IMR-90 (cell line): ENCODE results near the gene KLHDC7B. TPM values are rescaled to one million over a fixed set of nuclear protein-coding genes. Genes with fewer than 3 reads are reported as not detected.

ENCODE experiments used
- polyA plus RNA-seq, 3 experiments: library from polyadenylated mRNA; depleted of rRNA; stranded (reverse); fragments of >200 nt; gene quantifications; 2 replicates each; pipeline ENCODE4 v1.2.3, GENCODE V29; 2012; ENCODE audit warnings: low replicate concordance in 1 of 3
- total RNA-seq: library from RNA; depleted of rRNA; stranded (reverse); fragments of >200 nt; gene quantifications from 2 replicates; pipeline ENCODE4 v1.2.3, GENCODE V29; 2012; rRNA removed

Gene KLHDC7B
- total and polyA plus RNA-seq, 2 of the 4 experiments (the other 2 are of a cell fraction), result 0.05 TPM; not detected in 1

Other genes starting within 250 kb of the KLHDC7B start
- 73.1 and 84.7 TPM in 2 replicates for gene PLXNB2, start 238.3 kb upstream of the KLHDC7B start, total RNA-seq
- 202 and 220 TPM in 2 replicates for gene PLXNB2, start 238.3 kb upstream of the KLHDC7B start, polyA plus RNA-seq (2012; rRNA removed)
- 0.36 and 0.56 TPM in 2 replicates for gene DENND6B, start 218.9 kb upstream of the KLHDC7B start, total RNA-seq
- gene DENND6B, start 218.9 kb upstream of the KLHDC7B start, polyA plus RNA-seq (2012; rRNA removed), result 4.9 and 5.3 TPM in 2 replicates
- gene PPP6R2, start 202.6 kb upstream of the KLHDC7B start, total RNA-seq, result 49.4 and 51.6 TPM in 2 replicates
- gene PPP6R2, start 202.6 kb upstream of the KLHDC7B start, polyA plus RNA-seq (2012; rRNA removed), result 46.9 and 49.2 TPM in 2 replicates
- gene SBF1, start 70.9 kb upstream of the KLHDC7B start, total RNA-seq, result 21.5 and 22.8 TPM in 2 replicates
- gene SBF1, start 70.9 kb upstream of the KLHDC7B start, polyA plus RNA-seq (2012; rRNA removed), result 33.2 and 41.0 TPM in 2 replicates
- gene ADM2, start 64.4 kb upstream of the KLHDC7B start, total RNA-seq, result 0.18 and 0.28 TPM in 2 replicates
- 1.9 and 2.3 TPM in 2 replicates for gene ADM2, start 64.4 kb upstream of the KLHDC7B start, polyA plus RNA-seq (2012; rRNA removed)
- not detected in 2 replicates for gene MIOX, start 59.0 kb upstream of the KLHDC7B start, total RNA-seq
- not detected in 2 replicates for gene MIOX, start 59.0 kb upstream of the KLHDC7B start, polyA plus RNA-seq (2012; rRNA removed)
- gene LMF2, start 38.2 kb upstream of the KLHDC7B start, total RNA-seq, result 15.6 and 16.8 TPM in 2 replicates
- gene LMF2, start 38.2 kb upstream of the KLHDC7B start, polyA plus RNA-seq (2012; rRNA removed), result 82.6 and 103 TPM in 2 replicates
- 36.4 and 38.5 TPM in 2 replicates for gene NCAPH2, start 37.7 kb upstream of the KLHDC7B start, total RNA-seq
- 30.2 and 30.8 TPM in 2 replicates for gene NCAPH2, start 37.7 kb upstream of the KLHDC7B start, polyA plus RNA-seq (2012; rRNA removed)
- gene SCO2, start 20.3 kb upstream of the KLHDC7B start, total RNA-seq, result 1.3 and 1.7 TPM in 2 replicates
- gene SCO2, start 20.3 kb upstream of the KLHDC7B start, polyA plus RNA-seq (2012; rRNA removed), result 1.8 and 1.9 TPM in 2 replicates
- 0.18 and 0.28 TPM in 2 replicates for gene TYMP, start 15.9 kb upstream of the KLHDC7B start, total RNA-seq
- 0.74 and 1.5 TPM in 2 replicates for gene TYMP, start 15.9 kb upstream of the KLHDC7B start, polyA plus RNA-seq (2012; rRNA removed)
- gene SYCE3, start 17.0 kb downstream of the KLHDC7B start, total RNA-seq, result not detected in 2 replicates
- not detected in 2 replicates for gene SYCE3, start 17.0 kb downstream of the KLHDC7B start, polyA plus RNA-seq (2012; rRNA removed)
- 0.36 and 0.56 TPM in 2 replicates for gene CPT1B, start 32.5 kb downstream of the KLHDC7B start, total RNA-seq
- gene CPT1B, start 32.5 kb downstream of the KLHDC7B start, polyA plus RNA-seq (2012; rRNA removed), result 1.8 and 2.1 TPM in 2 replicates
- 7.2 and 8.1 TPM in 2 replicates for gene CHKB, start 37.0 kb downstream of the KLHDC7B start, total RNA-seq
- gene CHKB, start 37.0 kb downstream of the KLHDC7B start, polyA plus RNA-seq (2012; rRNA removed), result 35.3 and 36.9 TPM in 2 replicates
- under 0.01 TPM in 2 replicates for gene MAPK8IP2, start 54.9 kb downstream of the KLHDC7B start, total RNA-seq
- gene MAPK8IP2, start 54.9 kb downstream of the KLHDC7B start, polyA plus RNA-seq (2012; rRNA removed), result 0.14 and 0.22 TPM in 2 replicates
- 3.1 and 3.4 TPM in 2 replicates for gene ARSA, start 82.3 kb downstream of the KLHDC7B start, total RNA-seq
- 24.2 and 30.0 TPM in 2 replicates for gene ARSA, start 82.3 kb downstream of the KLHDC7B start, polyA plus RNA-seq (2012; rRNA removed)
- gene SHANK3, start 126.9 kb downstream of the KLHDC7B start, total RNA-seq, result 0.18 and 0.28 TPM in 2 replicates
- 1.5 and 2.2 TPM in 2 replicates for gene SHANK3, start 126.9 kb downstream of the KLHDC7B start, polyA plus RNA-seq (2012; rRNA removed)
- not detected in 2 replicates for gene ACR, start 192.3 kb downstream of the KLHDC7B start, total RNA-seq
- gene ACR, start 192.3 kb downstream of the KLHDC7B start, polyA plus RNA-seq (2012; rRNA removed), result not detected in 2 replicates
- gene RABL2B, start 237.7 kb downstream of the KLHDC7B start, total RNA-seq, result 8.4 and 8.6 TPM in 2 replicates
- gene RABL2B, start 237.7 kb downstream of the KLHDC7B start, polyA plus RNA-seq (2012; rRNA removed), result 23.1 and 23.3 TPM in 2 replicates